AG09319 (cell line): ENCODE results near the gene TCIRG1.
"Not testable (repeated sequence)": the region's sequence is repeated elsewhere in the genome, so short reads cannot be mapped to it uniquely, and the experiment has no call there.

ENCODE experiments used
- DNase-seq: peaks from one replicate; pipeline ENCODE4 v3.0.0-alpha.2; 2010; ENCODE audit warnings: low read depth; ENCODE audit errors: extremely low read depth
- CTCF ChIP-seq: IDR thresholded peaks from 2 replicates; pipeline ENCODE4 v1.5.1; 2011; ENCODE audit warnings: low read depth, mild to moderate bottlenecking, inconsistent platforms, low read length, moderate library complexity

Gene TCIRG1

GRCh38 chr11:68038718-68039525 lies at the start of gene TCIRG1:
TSS of gene TCIRG1 (plus strand) at chr11:68039025. CDS start at chr11:68041272, 2,247 bp downstream.
- peak; percentile 56 for DNase-seq
- TF ChIP-seq CTCF: no peak

GRCh38 chr11:67990546-67991346 lies 48.1 kb upstream of the TCIRG1 start:
- not testable (repeated sequence) for DNase-seq

DNA sequence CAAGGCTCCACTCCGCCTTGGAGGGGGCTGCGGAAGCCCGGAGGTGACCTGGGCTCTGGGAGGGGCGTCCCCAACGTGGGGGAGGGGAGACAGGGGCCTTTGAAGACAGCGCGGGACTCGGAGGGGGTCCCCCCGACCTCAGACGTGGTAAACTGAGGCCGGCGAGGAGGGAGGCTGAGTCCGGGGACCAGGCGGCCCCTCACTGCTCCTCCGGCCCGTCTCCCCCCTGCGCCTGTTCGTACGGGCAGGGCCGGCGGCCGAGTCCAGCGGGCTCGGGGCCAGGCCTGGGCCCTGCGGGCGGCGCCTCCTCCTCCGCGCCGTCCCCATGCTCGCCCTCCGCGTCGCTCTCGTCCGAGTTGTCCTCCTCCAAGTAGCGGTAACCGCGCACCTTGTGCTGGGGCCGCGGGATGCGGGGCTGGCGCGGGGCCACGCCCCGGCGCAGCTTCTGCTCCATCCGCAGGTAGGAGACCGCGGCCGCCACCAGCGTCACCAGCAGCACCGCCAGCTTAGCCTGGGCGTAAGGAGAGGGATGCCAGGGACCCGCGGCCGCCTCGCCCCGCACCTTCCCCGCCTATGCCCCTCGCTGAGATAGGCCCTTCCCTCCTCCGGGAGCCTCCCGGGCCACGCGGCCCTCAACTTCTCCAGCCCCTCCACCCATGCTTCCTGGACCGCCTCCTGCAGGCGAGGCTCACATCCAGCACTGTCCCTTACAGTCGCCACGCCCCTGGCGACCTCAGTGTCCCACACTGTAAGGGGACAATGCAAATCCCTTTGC lies 47.3 kb upstream of the TCIRG1 start:
- DNase-seq: not testable (repeated sequence)

DNA sequence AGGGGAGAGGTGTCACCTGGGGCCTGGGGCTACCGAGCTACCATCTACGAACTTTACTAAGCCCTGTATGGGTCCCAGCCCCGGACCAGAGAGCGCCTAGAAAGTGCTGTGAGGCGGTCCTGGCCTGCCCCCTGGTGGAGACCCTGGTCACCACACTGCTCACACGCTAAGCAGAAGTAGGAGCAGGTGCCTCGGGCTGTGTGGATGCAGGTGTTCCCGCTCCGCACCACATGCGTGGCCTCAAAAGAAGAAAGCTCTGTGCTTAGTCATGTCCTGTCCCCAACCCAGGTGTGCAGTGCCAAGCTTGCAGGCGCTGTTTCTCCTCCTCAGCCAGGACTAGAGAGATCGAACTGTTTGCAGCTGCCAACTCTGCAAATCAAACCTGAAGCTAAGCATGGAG lies 45.0 kb upstream of the TCIRG1 start:
- TF ChIP-seq CTCF: peak; percentile 37
- not testable (repeated sequence) for DNase-seq

GRCh38 chr11:67994387-67994786 lies 44.4 kb upstream of the TCIRG1 start:
- not testable (repeated sequence) for DNase-seq

- DNase-seq: not testable (repeated sequence)
These were observed 43.7 kb upstream of the TCIRG1 start for GRCh38 chr11:67995129-67995528.

GRCh38 chr11:67995579-67995978 lies 43.2 kb upstream of the TCIRG1 start:
- DNase-seq: not testable (repeated sequence)

DNA sequence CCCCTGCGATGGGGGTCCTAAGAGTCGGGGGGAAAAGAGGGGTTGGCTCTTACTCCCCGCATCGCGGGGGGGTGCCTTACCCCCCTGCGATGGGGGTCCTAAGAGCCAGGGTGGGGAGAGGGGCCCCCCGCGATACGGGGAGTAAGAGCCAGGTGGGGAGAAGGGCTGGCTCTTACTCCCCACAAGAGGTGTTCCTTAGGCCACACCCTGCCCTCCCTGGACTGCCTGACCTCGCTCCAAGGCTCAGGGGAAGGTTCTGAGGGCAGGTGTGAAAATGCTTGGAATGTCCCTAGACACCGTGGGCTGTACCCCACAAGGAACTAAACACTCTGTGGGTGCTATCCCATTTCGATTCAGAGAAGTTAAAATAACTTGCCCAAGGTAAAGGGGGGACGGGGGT lies 42.8 kb upstream of the TCIRG1 start:
- DNase-seq: no peak
- TF ChIP-seq CTCF: no peak

GRCh38 chr11:67996622-67997474 lies 42.0 kb upstream of the TCIRG1 start:
- TF ChIP-seq CTCF: no peak
- no peak for DNase-seq
